GM18508 (cell line): ENCODE measurements around the gene HMGCS2.

Experiments
- ATAC-seq: cut with Tn5 transposase; IDR thresholded peaks from one replicate; pipeline ENCODE4 v1.9.1; 2021; ENCODE audit warnings: moderate number of reproducible peaks; ENCODE audit not compliant: insufficient read depth, unreplicated experiment

Gene HMGCS2

GRCh38 chr1:119766374-119766794 lies 2.3 kb downstream of the HMGCS2 start:
- ATAC-seq = no peak

GRCh38 chr1:119764220-119764619 lies 4.5 kb downstream of the HMGCS2 start:
- no peak for ATAC-seq

- no peak for ATAC-seq
Observed at GRCh38 chr1:119762953-119763352, 5.8 kb downstream of the HMGCS2 start.

DNA sequence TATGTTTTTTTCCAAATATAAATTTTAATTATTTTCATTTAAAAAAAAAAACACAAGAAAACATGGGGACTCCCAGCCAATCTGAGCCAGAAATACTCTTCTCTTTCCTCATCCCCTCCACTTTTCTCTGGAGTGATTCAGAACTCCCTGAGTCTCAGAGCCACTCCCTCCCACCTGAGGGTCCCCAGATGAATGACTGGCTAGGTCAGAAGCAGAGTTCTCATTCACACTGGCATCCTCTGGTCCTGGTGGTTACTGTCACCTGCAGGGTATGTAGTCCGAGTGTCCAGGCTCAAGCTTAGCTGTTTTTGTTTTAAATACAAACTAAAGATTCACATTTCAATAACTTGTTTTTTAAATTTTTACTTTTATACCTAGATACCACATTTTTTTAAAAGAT lies 6.3 kb downstream of the HMGCS2 start:
- no peak for ATAC-seq

- no peak for ATAC-seq
Observed at GRCh38 chr1:119758584-119758983, 10.1 kb downstream of the HMGCS2 start.

DNA sequence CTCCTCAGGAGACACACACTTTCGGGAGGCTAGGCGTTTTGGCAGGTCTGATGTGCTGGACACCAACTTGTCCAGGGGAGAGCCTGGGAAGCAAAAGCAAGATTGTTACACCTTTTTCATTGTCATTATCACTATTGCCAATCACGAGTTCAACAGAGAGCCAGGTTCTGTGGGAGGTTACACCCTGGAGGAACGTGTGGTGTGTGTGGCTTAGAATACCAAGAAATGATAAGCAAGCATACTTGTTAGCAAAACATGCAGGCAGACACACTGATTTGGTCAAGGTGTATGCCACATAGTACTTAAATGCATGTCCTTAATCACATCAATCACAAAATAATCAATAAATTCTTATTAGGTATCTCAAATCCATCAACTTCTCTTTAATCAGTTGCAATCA lies 16.1 kb downstream of the HMGCS2 start:
- no peak for ATAC-seq

- no peak for ATAC-seq
Observed at GRCh38 chr1:119748040-119748439, 20.7 kb downstream of the HMGCS2 start.

- no peak for ATAC-seq
Observed at GRCh38 chr1:119747451-119747850, 21.3 kb downstream of the HMGCS2 start.

DNA sequence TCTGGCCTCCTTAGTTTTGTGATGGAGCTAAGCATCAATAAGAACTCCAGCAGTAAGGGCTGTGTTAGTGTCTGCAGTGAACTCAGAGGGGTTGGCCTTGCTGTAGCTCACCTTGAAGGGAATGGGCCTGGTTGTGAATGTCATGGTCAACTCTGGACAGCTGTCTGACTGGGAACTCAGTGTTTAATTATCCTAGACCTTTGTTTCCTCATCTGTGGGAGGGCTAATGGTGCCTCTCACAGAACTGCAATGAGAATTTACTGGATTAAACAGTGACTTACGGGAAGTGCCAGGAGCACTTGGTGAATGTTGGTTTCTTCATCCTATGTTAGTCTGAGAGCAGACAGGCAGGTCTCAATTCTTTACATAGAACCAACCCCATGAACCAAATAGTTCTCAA lies 23.7 kb downstream of the HMGCS2 start:
- no peak for ATAC-seq

GRCh38 chr1:119744598-119744942 lies 24.1 kb downstream of the HMGCS2 start:
- no peak for ATAC-seq

GRCh38 chr1:119743776-119744597 lies 24.7 kb downstream of the HMGCS2 start:
- no peak for ATAC-seq

- ATAC-seq = no peak
Observed at GRCh38 chr1:119743308-119743707, 25.4 kb downstream of the HMGCS2 start.

DNA sequence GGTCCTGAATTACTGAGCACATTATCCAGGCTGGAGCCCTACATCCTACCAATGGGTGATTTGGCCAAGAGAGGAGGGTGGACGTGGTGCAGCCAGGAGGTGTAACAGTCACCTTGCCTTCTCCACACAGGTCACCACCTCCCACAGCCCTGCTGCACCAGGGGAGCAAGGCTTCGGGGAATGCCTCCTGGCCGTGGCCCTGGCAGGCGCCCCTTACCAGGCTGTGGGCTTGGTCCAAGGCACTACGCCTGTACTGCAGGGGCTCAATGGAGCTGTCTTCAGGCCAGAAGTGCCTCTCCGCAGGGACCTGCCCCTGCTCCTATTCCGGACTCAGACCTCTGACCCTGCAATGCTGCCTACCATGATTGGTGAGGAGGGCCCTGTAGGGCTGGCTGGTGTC lies 26.0 kb downstream of the HMGCS2 start:
- no peak for ATAC-seq

DNA sequence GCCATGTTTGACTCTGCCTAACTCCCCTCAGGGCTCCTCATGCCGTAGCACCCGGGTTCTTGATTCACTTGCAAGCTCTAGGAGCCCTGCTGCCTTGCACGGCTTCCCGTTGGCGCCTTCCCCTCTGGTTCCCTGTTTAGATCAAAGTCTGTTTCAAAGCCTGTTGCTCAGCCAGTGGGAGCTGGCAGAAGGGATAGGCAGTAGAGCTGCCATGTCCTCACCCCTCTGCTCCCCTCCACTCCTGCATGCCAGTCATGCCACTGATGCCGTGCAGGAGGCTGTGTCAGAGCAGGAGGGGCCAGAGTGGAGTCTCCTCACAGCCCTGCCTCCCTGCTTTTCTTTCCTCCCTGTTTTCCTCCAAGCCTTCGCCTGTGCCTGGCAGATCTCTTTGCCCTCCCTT lies 26.5 kb downstream of the HMGCS2 start:
- ATAC-seq = no peak

- no peak for ATAC-seq
Observed at GRCh38 chr1:119740896-119741780, 27.6 kb downstream of the HMGCS2 start.

GRCh38 chr1:119740261-119740660 lies 28.4 kb downstream of the HMGCS2 start:
- no peak for ATAC-seq

- no peak for ATAC-seq
Observed at GRCh38 chr1:119739150-119739549, 29.6 kb downstream of the HMGCS2 start.

DNA sequence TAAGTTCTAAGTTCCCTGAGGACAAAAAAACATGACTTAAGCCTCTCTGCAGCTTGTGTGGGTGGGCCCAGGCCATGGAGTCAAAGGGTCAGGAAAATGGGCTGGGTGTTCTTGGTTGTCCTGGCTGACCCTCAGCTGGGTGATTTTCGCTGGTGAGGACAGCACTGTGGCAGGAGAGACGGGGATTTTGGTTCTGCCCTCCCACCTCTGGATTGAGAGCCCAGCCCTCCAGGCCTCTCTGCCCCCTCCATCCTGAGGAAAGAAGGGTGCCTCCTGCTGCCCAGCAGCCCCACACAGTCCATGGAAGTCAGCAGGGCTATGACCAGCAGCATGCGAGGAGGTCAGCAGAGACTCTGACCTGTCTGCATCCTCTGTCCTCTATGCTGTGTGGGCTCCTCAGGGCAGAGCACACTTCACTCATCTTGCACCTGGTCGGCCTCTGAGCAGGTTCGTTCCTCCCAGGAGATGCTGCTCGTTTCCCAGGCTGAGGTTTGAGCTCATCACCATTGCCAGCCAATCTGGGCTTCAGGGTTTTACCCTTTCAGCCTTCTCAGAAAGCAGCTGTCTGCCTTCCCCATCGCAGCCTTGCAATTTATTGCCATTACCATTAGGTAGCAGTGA lies 30.5 kb downstream of the HMGCS2 start:
- ATAC-seq = no peak

DNA sequence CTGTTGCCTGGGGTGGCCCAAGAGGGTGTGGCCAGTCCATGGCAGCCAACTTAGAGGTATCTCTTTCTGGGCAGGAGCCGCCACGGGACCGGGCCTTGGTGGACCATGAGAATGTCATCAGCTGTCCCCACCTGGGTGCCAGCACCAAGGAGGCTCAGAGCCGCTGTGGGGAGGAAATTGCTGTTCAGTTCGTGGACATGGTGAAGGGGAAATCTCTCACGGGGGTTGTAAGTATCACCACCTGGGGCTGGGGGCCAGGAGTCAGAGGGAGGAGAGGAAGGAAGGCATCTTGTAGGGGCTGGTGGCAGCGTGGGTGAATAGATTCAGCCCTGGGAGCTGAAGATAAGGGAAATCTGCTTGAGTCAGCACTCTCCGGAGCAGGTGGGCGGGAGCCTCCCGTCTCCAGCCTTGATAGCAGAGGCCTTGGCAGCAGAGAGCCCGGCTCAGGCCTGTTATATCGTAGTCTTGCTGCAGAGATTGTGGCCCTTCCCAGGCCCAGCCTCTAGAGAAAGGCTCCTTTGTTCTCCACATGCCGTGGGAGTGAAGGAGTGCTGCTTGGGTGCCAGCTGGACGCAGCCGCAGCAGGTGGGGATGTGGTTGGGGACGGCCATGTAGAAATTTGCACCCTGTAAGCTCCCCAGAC lies 31.5 kb downstream of the HMGCS2 start:
- ATAC-seq = no peak

- no peak for ATAC-seq
Observed at GRCh38 chr1:119736649-119737039, 32.1 kb downstream of the HMGCS2 start.

GRCh38 chr1:119735217-119735616 lies 33.5 kb downstream of the HMGCS2 start:
- ATAC-seq = no peak
